Measurements from ENCODE around the gene ALDH18A1.

The ALDH18A1 gene

DNA sequence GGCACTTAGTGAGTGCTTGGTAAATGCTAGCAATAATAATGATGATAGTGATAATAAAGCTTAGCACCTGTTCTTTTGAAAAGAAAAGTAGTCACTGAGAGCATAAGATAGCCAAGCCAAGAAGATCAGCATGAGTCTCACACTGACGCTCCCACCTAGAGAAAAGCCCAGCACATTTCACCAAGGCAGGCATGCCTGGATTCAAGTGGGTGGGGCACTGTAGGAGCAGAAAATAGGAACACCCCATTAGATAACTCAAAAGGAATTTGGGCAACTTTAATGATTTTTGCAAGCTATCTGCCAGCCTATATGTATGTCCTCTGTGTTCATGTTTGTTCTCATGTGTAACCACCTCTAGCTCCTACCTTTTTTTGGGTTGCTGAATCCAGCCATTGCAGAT is 77.2 kb downstream of the ALDH18A1 start:
- no peak for DNase-seq (ENCODE audit: low spot score)

DNA sequence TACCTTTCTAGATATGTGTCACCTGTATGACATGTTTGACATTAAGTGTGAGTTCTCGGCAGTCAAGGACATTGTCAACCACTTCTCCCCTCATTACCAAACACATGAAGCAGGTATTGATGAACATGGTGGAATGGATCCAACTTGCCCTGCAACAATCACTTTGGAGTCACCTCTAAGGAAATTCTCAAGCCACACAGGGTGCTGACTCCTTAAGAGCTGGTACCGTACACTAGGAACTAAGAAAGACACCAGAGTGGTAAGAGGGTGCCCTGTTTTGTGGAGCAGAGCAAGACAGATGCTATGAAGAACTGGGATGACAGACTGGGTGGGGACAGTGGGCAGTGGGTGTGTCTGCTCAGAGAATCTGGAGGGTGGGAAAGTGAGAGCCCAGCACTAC is 77.9 kb downstream of the ALDH18A1 start:
- no peak for DNase-seq (ENCODE audit: low spot score)

DNA sequence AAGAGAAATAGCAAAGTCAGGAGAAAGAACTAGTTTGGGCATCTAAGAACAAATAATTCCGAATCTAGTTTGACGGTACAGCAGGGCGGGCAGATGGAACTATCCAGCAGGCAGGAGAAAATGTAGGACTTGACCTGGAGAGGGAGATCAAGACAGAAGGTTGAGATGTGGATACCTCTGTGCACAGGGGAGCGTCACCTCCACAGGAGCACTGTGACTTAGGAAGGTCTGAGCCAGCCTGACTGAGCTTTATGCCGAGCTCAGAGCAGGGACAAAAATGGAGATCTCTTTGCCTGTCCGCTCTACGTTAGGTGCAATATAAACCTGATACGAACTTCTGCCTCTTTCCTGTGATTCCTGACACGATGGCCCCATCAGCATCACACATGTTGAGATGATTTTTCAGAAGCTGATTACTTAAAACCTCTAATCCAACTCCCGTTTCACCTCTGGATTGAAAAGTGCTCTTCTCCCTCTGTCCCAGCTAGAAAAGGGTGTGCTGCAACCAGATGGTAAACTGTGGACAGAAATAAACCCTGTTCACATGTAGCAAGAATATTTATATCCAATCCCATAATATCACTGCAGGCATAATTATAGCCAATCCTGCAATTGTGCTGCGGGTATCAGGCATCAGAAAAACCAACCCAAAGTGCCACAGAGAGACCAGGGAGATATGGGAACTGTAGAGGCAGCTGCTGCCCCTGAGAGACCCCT is 81.7 kb downstream of the ALDH18A1 start:
- no peak for DNase-seq (ENCODE audit: low spot score)

DNA sequence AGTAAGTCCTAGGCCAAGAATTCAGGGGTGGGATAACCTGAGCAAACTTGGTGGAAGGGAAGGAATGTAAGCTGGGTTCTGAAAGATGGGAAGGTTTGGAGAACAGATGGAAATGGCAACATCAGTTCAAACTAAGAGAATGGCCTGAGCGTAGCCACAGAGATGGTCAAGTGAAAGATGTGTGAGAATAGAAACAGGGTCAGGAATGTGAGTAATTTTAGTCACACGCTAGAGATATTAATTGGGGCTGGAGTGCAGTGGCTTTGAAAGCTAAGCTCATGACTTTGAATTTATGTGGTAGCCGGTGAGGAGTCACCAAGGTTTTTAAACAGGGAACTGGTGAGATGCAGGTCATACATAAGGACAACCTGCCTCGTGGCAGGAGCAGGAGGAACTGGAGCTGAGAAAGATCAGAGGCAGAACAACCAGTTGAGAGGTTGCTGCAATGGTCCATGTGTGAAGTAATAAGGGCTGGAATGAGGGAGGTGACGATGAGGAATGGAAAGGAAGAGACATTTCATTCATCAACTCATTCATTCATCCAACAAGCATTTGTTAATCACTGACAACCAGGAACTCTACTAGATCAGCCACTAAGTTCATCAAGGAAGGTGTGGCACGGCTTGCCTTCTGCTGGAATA is 82.4 kb downstream of the ALDH18A1 start:
- no peak for DNase-seq (ENCODE audit: low spot score)

DNA sequence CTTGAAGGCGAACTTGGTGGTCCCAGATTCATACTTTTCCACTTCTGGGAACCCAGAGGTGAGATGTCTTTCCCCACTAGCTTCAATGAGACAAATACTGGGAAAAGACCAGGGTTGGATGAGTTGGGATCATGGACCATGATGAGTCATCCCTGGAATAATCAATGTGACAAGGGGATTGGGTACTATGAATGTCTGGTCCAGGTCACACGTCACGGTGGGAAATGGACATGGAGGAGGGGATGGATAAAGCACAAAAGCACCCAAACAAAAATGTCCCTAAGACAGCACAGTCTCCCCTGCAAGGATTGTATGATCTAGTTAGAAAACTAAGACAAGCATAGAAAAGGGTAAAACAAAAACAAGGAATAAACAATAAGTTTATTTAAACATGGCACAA is 83.0 kb downstream of the ALDH18A1 start:
- DNase-seq (ENCODE audit: low spot score) = no peak

DNA sequence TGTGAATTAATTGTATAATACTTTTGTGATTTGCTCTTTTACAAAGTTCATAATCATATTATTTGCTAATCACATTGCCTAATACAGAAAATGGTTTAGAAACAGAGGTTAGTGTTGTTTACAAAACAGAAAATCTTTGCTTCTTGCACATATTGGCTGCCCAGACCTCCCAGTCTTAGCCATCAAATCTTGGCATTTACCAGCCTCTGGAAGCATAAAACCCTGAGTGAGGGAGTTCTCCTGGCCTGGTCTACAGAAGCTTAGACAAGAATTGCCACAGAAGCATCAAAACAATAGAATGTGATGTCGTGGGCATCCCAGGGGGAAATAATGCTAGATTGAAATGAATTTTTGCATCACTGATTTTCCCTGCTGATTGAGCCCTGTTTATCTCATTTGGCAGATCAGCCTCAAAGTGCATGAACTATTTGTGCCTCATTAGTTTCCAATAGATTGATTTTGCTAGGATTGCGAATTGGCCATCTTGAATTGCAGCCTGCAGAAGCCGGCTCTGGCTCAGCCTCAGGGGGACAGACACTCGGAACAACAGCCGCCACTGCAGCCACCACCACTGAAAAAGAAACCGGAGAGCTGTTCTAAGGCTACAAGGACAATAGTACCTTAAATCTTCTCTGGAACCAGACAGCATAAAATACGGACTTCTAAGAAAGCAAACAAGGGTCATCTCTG is 84.2 kb downstream of the ALDH18A1 start:
- no peak for DNase-seq (ENCODE audit: low spot score)

DNA sequence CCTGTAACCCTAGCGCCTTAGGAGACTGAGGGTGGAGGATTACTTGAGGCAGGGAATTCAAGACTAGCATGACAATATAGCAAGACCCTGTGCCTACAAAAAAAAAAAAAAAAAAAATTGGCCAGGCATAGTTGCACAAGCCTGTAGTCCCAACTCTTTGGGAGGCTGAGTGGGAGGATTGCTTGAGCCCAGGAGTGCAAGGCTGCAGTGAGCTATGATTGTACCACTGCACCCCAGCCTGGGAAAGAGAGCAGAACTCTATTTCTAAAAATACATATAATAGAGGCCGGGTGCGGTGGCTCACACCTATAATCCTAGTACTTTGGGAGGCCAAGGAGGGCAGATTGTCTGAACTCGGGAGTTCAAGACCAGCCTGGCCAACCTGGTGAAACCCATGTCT is 85.1 kb downstream of the ALDH18A1 start:
- no peak for DNase-seq (ENCODE audit: low spot score)

DNA sequence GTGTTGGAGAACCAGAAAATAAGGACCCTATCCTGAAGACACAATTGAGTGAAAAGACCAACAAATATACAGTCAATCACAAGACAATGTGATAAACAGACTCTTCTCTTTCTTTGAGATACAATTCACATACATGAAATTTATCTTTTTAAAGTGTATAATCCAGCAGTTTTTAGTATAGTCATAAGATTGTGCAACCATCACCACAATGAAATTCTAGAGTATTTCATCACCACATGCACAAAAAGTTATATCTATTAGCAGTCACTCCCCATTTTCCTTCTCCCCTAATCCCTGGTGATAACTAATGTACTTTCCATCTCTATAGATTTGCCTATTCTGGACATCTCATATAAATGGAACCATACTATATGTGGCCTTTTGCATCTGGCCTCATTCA is 87.1 kb downstream of the ALDH18A1 start:
- DNase-seq (ENCODE audit: low spot score) = no peak

DNA sequence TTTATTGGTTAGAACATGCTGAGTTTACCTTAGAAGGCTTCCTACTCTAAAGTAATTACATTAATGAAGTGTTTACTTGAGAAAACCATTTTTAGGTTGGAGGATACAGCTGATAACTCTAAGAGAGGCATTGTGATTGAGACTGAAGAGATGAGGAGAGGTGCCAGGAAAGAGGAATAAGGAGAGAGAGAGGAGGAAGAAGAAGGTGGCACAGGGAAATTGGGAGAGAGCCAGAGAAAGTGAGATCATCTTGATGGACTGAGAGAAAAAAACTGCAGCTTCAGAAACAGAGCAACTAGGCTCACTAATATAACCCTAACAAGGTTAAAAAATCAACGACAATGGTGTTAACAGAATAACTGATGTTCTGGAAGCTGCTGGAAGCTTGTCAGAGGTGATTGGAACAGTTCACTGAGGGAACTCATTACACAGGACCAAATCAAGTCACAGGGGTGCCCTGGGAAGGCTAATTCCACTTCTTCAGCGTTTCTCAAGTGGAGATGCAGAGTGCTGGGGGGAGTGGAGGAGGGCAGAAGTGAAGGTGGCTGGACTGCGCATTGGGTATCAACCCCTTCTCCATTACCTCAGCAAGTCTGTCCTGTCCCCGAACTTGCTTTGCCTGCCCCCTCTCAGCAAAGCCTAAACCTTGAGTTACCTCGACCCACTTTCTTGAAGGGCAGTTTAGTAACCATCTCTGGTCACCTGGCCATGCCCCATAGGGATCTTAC is 88.4 kb downstream of the ALDH18A1 start:
- no peak for DNase-seq (ENCODE audit: low spot score)

DNA sequence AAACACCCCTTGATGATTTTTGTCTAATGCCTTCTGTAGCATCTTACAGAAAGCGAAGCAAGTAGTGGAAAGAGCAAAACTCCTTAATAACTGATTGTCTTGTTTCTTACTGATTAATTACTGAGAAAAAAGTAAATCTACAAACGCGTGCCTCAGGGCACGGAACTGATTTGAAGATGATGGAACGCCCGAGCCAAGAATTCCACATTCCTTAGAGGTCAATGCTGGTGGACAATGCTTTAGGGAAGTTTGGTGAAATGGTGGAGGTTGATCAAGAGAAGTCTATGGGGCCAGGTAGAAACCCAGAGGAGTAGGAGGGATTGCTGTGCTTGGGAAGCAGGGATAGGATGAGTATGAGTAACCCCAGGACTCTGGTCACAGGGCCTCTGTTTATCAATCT is 90.4 kb downstream of the ALDH18A1 start:
- no peak for DNase-seq (ENCODE audit: low spot score)

DNA sequence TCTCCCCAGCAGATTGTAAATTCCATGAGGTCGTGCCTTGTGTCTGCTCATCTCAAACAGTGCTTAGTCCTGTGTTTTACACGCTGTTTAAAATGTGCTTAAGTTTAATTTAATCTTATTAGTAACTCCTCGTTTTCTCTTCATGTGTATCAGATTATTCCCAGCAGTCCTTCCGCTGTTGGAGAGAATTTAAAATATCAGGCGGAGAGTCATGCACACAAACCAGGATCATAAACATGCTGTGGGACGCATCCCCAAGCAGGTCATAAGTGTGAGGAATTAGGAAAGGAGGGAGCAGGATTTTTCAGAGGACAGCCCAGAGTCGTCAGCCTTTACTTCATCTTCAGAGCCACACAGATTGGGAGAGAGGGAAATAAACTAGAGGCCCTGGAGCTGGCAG is 91.2 kb downstream of the ALDH18A1 start:
- no peak for DNase-seq (ENCODE audit: low spot score)

DNA sequence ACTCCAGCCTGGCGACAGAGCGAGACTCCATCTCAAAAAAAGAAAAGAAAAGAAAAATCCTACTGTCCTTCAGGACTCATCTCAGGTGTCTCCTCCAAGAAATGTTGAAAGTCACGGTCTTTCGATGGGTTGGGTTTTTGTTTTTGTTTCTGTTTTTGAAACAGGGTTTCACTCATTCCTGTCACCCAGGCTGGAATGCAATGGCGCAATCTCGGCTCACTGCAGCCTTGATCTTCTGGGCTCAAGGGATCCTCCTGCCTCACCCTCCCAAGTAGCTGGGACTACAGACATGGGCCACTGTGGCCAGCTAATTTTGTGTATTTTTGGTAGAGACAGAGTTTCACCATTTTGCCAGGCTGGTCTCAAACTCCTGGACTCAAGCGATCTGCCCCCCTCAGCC is 92.2 kb downstream of the ALDH18A1 start:
- DNase-seq (ENCODE audit: low spot score) = no peak

DNA sequence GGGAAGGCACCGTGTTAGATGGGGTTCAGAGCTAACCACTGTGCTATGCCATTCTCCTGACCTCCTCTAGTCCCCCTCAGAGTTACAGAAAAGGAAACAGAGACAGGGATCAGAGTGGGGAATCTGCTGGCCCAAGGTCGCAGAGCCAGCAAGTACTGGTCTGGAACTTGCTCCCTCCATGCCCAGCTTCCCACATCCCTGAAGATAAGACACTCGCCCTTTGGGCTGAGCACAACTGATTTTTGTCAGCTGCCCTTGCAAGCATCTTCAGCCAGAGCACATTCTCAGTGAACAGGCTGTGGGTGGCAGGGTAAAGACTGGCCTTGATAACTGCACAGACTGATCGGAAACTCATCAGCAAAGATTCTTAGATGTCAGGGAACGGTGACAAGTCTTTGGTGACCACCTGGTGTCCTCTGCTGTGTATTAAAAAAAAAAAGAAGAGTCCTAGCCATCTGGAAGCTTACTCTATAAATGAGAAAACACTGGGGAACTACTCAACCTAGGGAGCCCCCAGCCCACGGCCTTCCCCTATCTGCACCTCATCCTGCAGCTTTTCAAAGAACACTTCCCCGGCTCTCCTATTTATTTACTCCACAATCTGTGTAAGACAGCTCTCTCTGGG is 94.1 kb downstream of the ALDH18A1 start:
- no peak for DNase-seq (ENCODE audit: low spot score)

DNA sequence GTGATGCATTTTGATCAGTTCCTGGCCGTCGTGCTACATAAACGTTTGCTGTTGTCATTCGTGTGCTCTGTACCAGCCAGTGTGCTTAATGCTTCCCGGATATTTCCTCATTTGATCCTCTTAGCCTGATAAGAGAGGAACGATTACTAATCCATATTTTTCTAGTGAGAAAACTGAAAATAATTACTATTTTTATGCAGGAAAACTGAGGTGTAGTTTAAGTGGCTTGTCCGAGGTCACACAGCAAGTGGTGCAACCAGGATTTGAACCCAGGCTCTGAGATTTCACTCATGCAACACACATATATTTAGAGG is 94.7 kb downstream of the ALDH18A1 start:
- no peak for DNase-seq (ENCODE audit: low spot score)

DNA sequence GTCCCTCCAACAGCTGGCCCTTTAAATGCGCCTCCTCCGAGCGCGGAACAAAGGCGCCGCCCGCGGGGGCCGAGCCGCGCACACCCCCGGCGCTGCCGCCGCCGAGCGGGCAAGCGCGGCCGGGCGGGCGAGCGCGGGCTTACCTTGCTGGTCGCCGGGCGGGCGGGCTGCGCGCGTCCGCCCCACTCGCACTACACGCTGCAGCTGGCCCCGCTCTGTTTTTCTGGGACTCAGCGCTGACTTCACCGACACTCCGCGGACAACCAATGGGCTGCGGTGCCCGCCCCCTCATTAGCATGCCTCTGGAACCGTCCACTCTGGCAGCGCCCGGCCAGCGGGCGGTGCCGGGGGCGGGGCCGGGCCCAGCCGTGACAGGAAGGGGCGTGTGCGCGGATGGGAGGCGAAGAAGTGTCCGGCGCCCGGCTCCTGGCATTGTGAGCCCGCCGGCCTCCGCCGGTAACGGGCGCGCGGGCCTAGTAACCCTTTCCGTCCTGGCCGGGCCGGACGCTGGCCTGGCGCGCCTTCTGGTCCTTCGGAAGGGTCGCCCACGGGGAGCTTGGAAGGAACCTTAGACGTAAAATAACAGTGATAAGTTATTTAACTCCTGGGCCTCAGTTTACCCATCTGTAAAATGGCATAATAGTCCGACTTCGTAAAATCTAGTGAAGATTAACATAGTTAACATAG is 95.2 kb downstream of the ALDH18A1 start, which contains the start of gene SORBS1:
Gene SORBS1 (minus strand): TSS at position 195 of the 687 bp plus-strand sequence. CDS start 120,236 bp downstream, outside the sequence.
- peak; percentile 97 for DNase-seq (ENCODE audit: low spot score)

DNA sequence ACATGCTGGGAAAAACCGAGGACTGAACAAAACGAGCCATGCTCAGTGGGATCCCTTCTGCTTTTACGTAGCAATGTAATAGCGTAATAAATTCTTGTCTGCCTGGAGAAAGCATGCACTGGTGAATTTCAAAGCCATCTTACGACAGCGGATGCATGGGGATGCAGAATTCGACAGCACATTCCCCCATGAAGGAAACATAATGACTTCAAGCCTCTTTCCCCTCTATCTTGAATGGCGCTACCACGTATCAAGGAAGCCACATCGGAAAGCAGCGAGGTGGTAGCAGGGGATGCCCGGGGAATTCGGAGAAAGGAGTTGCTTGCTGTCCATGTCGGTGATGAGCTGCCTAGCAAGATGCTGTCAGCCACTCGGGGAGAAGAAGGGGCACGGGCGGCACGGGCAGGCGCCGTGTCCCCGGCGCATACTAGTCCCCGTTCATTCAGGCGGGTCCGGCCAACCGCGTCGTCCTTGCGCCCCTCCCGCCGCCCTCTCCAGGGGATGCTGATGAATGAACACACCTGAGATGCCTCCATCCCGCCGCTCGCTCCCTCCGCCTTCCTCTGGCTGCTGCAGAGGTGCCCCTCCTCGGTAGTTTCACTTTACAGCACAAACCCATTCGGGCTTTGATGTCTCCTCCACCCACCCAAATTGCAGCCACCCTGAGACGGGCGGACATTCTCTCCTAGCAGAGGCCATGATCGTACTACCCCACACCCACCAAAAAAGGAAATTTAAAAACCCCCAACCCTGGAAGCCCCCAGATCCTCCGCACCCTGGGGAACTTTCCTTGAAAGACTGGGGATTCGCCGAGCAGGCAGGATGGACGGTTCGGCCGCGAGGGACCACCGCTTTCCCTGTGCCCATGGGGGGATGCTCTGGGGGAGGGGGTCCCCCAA is 96.0 kb downstream of the ALDH18A1 start:
- DNase-seq (ENCODE audit: low spot score) = no peak

DNA sequence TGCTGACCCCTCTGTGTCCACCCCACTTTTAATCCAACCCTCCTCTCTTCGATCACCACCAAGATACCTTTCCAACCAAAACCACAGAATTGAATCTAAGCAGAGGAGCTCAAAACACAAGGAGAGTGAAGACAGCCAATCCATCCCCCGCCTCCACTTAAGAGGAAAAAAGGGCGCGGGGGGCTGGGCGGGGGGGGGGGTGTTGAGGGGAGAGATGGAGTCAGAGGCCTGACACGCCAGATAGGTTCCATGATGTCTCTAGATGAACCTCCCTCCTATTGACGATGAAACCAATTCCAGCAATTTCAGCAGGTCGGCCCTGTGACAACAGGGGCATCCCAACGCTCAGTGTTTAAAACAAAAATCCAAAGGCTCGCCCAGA is 96.6 kb downstream of the ALDH18A1 start:
- no peak for DNase-seq (ENCODE audit: low spot score)

DNA sequence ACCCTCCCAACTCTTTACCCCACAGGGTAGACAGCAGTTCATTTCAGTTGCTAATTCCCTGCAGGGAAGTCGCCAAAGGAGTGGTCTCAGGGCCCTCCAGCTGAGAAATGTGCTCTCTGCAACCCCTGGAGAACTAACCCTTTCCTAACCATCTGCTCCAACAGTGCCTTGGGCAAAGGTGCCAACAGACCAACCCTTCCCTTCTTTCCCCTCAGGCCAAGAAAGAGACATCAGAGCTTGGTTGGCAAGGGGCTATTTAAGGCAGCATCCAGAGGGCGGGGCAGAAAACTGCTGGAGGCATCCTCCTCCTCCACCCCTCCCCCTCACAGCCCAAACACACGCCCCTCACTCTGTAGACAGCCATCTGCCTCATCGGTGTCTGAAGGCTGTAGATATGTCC is 97.0 kb downstream of the ALDH18A1 start:
- no peak for DNase-seq (ENCODE audit: low spot score)

DNA sequence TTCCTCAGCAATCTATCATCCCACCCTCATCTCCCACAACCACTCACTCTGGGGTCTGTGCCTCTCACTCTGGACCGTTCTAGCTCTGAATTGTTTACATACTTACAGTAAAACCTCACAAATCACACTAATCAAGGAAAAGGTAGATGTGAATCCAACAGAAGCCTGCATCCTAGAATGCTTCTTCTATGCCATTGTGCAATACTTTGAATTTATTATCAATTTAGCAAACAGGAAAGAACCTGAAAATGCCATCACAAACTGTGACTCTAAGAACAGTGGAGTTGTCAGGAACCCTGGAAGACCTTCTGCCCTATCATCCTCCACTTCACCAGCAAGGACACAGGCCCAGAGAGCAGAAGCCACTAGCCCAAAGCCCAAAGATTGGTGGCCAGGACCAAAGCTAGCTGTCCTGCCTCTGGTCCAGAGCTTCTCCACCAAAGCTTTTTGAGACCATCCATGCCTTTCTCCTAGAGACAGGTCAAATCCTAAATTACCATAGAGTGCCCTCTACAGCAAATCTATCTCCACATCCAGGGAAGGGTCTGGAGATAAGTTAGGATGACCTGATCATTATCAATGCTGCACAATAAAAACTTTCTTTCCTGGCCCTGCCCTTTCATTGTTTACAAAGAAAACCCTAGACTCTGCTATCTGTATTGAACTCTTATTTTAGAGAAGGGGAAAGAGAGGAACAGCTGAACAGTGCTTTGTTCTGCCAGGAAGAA is 97.8 kb downstream of the ALDH18A1 start:
- no peak for DNase-seq (ENCODE audit: low spot score)

Data from left forelimb (tissue), 1 donor.